Ishikawa (cell line): ENCODE data around the gene C1orf198.

Experiments used
- CEBPB ChIP-seq: IDR thresholded peaks from 2 replicates; pipeline ENCODE4 v1.6.1; 2012
- CREB1 ChIP-seq: IDR thresholded peaks from 2 replicates; pipeline ENCODE4 v1.6.1; 2012; ENCODE audit warnings: low read depth
- EGR1 ChIP-seq: IDR thresholded peaks from 2 replicates; pipeline ENCODE4 v1.6.1; 2012
- EP300 ChIP-seq: IDR thresholded peaks from 2 replicates; pipeline ENCODE4 v1.6.1; 2012; ENCODE audit warnings: borderline replicate concordance
- FOXM1 ChIP-seq: IDR thresholded peaks from 2 replicates; pipeline ENCODE4 v1.6.1; 2012; ENCODE audit warnings: low read depth, borderline replicate concordance
- NFIC ChIP-seq: IDR thresholded peaks from 2 replicates; pipeline ENCODE4 v1.6.1; 2012
- RAD21 ChIP-seq: IDR thresholded peaks from 2 replicates; pipeline ENCODE4 v1.6.1; 2012; ENCODE audit warnings: low read depth
- REST ChIP-seq: IDR thresholded peaks from 2 replicates; pipeline ENCODE4 v1.6.1; 2012; ENCODE audit warnings: low read depth, mild to moderate bottlenecking
- TAF1 ChIP-seq: IDR thresholded peaks from 2 replicates; pipeline ENCODE4 v1.6.1; 2012; ENCODE audit warnings: low read depth, mild to moderate bottlenecking
- TCF12 ChIP-seq: IDR thresholded peaks from 2 replicates; pipeline ENCODE4 v1.6.1; 2012; ENCODE audit warnings: low read depth
- TEAD4 ChIP-seq: IDR thresholded peaks from 2 replicates; pipeline ENCODE4 v1.6.1; 2012
- USF1 ChIP-seq: IDR thresholded peaks from 2 replicates; pipeline ENCODE4 v1.6.1; 2012
- YY1 ChIP-seq: IDR thresholded peaks from 2 replicates; pipeline ENCODE4 v1.6.1; 2012; ENCODE audit warnings: low read depth
- ZBTB7A ChIP-seq: IDR thresholded peaks from 2 replicates; pipeline ENCODE4 v1.6.1; 2012; ENCODE audit warnings: low read depth
- TF ChIP-seq, protein P1 (sequence below): IDR thresholded peaks from 2 replicates; pipeline ENCODE4 v1.6.1; 2012

Gene C1orf198

DNA sequence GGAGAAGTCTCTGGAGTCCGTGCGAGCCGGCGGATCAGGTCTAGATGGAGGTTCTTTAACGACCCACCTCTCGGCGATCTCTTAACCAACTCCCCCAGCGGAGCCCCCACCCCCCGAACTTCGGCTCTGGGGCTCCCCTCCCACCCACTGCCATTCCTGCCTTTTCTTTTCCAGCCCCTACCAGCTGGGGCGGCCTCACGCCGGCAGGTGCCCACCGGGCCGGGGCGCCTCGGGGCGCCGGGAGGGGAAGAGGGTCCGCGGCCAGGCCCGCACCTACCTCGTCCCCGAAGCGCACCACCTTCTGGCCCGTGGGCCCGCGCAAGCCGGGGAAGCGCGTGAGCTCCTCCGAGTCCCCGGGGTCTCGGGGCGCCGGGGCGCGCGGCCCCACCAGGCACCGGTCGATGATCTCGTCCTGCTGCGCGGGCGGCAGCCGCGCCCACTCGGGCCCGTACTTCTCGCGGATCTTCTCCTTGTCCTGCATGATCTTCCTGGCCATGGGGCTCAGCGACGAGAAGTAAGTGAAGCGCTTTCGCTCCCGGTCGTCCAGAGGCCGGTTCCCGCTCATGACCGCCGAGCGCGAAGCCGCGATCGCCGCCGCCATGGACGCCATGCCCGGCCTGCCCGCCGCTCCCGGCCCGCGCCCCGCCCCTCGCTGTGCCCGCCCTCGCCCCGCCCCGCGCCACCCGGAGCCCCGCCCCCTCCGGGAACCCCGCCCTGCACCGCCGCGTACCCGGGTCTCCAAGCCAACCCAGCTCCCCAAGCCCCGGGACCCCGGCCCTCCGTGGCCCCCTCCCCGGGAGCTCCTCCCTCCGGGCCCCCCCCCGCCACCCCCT, at the start of gene C1orf198:
Gene C1orf198 (minus strand): TSS at position 619 of the 833 bp plus-strand sequence. CDS start 9 bp downstream, at position 610.
- TF ChIP-seq TAF1, result peak; percentile 58; the same call in 1 of the 2 replicates
- TF ChIP-seq, protein P1, sequence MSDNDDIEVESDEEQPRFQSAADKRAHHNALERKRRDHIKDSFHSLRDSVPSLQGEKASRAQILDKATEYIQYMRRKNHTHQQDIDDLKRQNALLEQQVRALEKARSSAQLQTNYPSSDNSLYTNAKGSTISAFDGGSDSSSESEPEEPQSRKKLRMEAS, result peak; percentile 36; the same call in 1 of the 2 replicates
- peak; percentile 90 for TF ChIP-seq YY1
- no peak for TF ChIP-seq EGR1
- TF ChIP-seq ZBTB7A, result peak; percentile 76

GRCh38 chr1:230917284-230918135, 49.2 kb upstream of the C1orf198 start:
- peak; percentile 76 for TF ChIP-seq RAD21
- TF ChIP-seq TEAD4, result 0 out of 2 replicates have a peak, but pooled peaks have one; percentile 22
- no peak for TF ChIP-seq ZBTB7A

GRCh38 chr1:230916587-230917283, 48.4 kb upstream of the C1orf198 start:
- TF ChIP-seq TEAD4 (no peak), REST (no peak), YY1 (no peak), EP300 (no peak), CREB1 (no peak), NFIC (no peak), FOXM1 (no peak), CEBPB (no peak), EGR1 (no peak), TAF1 (no peak)

GRCh38 chr1:230915078-230915477, 46.8 kb upstream of the C1orf198 start:
- TF ChIP-seq EP300 (no peak), CREB1 (no peak), CEBPB (no peak), NFIC (no peak), REST (no peak), TAF1 (no peak), EGR1 (no peak), TCF12 (no peak), YY1 (no peak), RAD21 (no peak), ZBTB7A (no peak), TEAD4 (no peak), FOXM1 (no peak), USF1 (no peak)
- TF ChIP-seq, protein P1, result no peak

- no peak for TF ChIP-seq RAD21
- TF ChIP-seq USF1, result no peak
- no peak for TF ChIP-seq REST
- no peak for TF ChIP-seq NFIC
- TF ChIP-seq ZBTB7A, result no peak
- TF ChIP-seq EP300, result no peak
- TF ChIP-seq CEBPB, result no peak
- no peak for TF ChIP-seq TEAD4
- no peak for TF ChIP-seq YY1
- TF ChIP-seq TCF12, result no peak
- no peak for TF ChIP-seq FOXM1
- TF ChIP-seq TAF1, result no peak
- TF ChIP-seq EGR1, result no peak
- no peak for TF ChIP-seq CREB1
- TF ChIP-seq, protein P1, result no peak
Measured at GRCh38 chr1:230913496-230913895, 45.2 kb upstream of the C1orf198 start.
